GM12878 (cell line): ENCODE measurements around the gene KLHL22. TPM values are rescaled to one million over a fixed set of nuclear protein-coding genes. Genes with fewer than 3 reads are reported as not detected.

Experiments used
- ATAC-seq: fragments of 200-7000 bp; cut with Tn5 transposase; 3 replicates; pipeline ENCODE4 v1.9.1; 2020; ENCODE audit warnings: mild to moderate bottlenecking, moderate library complexity
- BruUV-seq: library from RNA; stranded (reverse); fragments of 400-500 nt; replicated peaks from 2 replicates; lab custom pipeline; 2021; lab: Mats Ljungman, UMichigan
- CTCF ChIA-PET: fragments of 300-600 bp; sonication (Branson Sonifier 250); formaldehyde crosslinking; extraction: SDS; loops from one replicate; lab custom pipeline; 2021; ENCODE audit warnings: inconsistent platforms; lab: Yijun Ruan, JAX
- POLR2A ChIA-PET: fragments of 350-600 bp; formaldehyde crosslinking; extraction: SDS; loops from one replicate; lab custom pipeline; 2021; ENCODE audit warnings: inconsistent platforms; lab: Charles Lee
- RAD21 ChIA-PET: fragments of 300-600 bp; sonication (Branson Sonifier 250); formaldehyde crosslinking; loops from one replicate; lab custom pipeline; 2023; ENCODE audit warnings: antibody characterized with exemption; ENCODE audit not compliant: unreplicated experiment; lab: Charles Lee
- SMC1A ChIA-PET: fragments of 300-600 bp; sonication (Branson Sonifier 250); formaldehyde crosslinking; loops from one replicate; lab custom pipeline; 2023; ENCODE audit not compliant: unreplicated experiment, uncharacterized antibody; lab: Charles Lee
- DNase-seq: peaks from one replicate; pipeline ENCODE4 v3.0.0-alpha.2; 2011; ENCODE audit warnings: low read depth, low spot score
- FAIRE-seq: peaks from 3 replicates; lab custom pipeline; 2011; peaks lifted over from hg19 to GRCh38; lab: Jason Lieb, UNC
- H2AFZ ChIP-seq: 2 replicates; pipeline ENCODE4 v1.6.0; 2011; ENCODE audit warnings: low read depth, low read length, control low read depth; ENCODE audit not compliant: control insufficient read depth
- H3K27ac ChIP-seq: 2 replicates; pipeline ENCODE4 v1.5.1; 2011; ENCODE audit warnings: control low read depth; ENCODE audit not compliant: control insufficient read depth, insufficient read depth
- H3K27me3 ChIP-seq, 2 experiments: replicated peaks in 1 of 2; 2 replicates each; pipeline versions ENCODE4 v1.6.0 to v1.6.1; 2011; ENCODE audit warnings: low read length in 1 of 2; ENCODE audit not compliant: control insufficient read depth in 2 of 2, insufficient read depth in 2 of 2
- H3K36me3 ChIP-seq, 2 experiments: 2 replicates each; pipeline ENCODE4 v1.5.1; 2011; ENCODE audit warnings: low read length in 1 of 2; ENCODE audit not compliant: control insufficient read depth in 2 of 2, insufficient read depth in 2 of 2
- H3K4me1 ChIP-seq: 2 replicates; pipeline ENCODE4 v1.6.1; 2011; ENCODE audit warnings: mild to moderate bottlenecking, low read length, moderate library complexity, mixed read lengths; ENCODE audit not compliant: control insufficient read depth, insufficient read depth
- H3K4me2 ChIP-seq: 2 replicates; pipeline ENCODE4 v1.6.0; 2011; ENCODE audit warnings: control low read depth; ENCODE audit not compliant: control insufficient read depth, insufficient read depth
- H3K4me3 ChIP-seq: fragments of 200-600 bp; sonication (generic); 2 replicates; pipeline ENCODE4 v1.5.1; 2016
- H3K79me2 ChIP-seq: 2 replicates; pipeline ENCODE4 v1.6.0; 2011; ENCODE audit warnings: low read length; ENCODE audit not compliant: control insufficient read depth, insufficient read depth
- H3K9ac ChIP-seq: 2 replicates; pipeline ENCODE4 v1.8.0; 2011; ENCODE audit warnings: low read length, control low read depth, mixed read lengths; ENCODE audit not compliant: control insufficient read depth, insufficient read depth
- H3K9me3 ChIP-seq: replicated peaks from 3 replicates; pipeline ENCODE4 v1.5.1; 2011; ENCODE audit warnings: mild to moderate bottlenecking, low read length; ENCODE audit not compliant: control insufficient read depth, insufficient read depth
- H4K20me1 ChIP-seq: 2 replicates; pipeline ENCODE4 v1.6.0; 2011; ENCODE audit not compliant: control insufficient read depth, insufficient read depth
- DPF2 ChIP-seq: fragments of 450-650 bp; IDR thresholded peaks from 2 replicates; pipeline ENCODE4 v1.6.1; 2017; ENCODE audit warnings: mild to moderate bottlenecking
- ETV6 ChIP-seq, 2 experiments: fragments of 450-650 bp in 1 of 2; IDR thresholded peaks in 1 of 2; conservative IDR thresholded peaks in 1 of 2; 2 replicates each; pipeline ENCODE4 v1.6.1; 2014; ENCODE audit warnings: antibody characterized with exemption in 1 of 2, borderline replicate concordance in 1 of 2, low read depth in 1 of 2, mild to moderate bottlenecking in 1 of 2, moderate library complexity in 1 of 2
- MTA3 ChIP-seq: IDR thresholded peaks from 2 replicates; pipeline ENCODE4 v1.6.1; 2012; ENCODE audit warnings: low read length, inconsistent platforms, borderline replicate concordance
- PAX8 ChIP-seq: fragments of 450-650 bp; IDR thresholded peaks from 2 replicates; pipeline ENCODE4 v1.6.1; 2017; ENCODE audit warnings: mild to moderate bottlenecking, moderate library complexity
- RB1 ChIP-seq: fragments of 450-650 bp; formaldehyde crosslinking; IDR thresholded peaks from 2 replicates; pipeline ENCODE4 v1.6.1; 2017; ENCODE audit warnings: mild to moderate bottlenecking, borderline replicate concordance
- RUNX3 ChIP-seq: IDR thresholded peaks from 2 replicates; pipeline ENCODE4 v1.6.1; 2012; ENCODE audit warnings: low read length, inconsistent platforms
- SPI1 ChIP-seq: IDR thresholded peaks from 2 replicates; pipeline ENCODE4 v1.6.1; 2011; ENCODE audit warnings: low read depth, mild to moderate bottlenecking, low read length, moderate library complexity, borderline replicate concordance; ENCODE audit not compliant: insufficient read depth
- STAT3 ChIP-seq: IDR thresholded peaks from 2 replicates; pipeline ENCODE4 v1.6.1; 2011; ENCODE audit warnings: low read depth, low read length, improper control_type of control experiment
- TCF12 ChIP-seq: IDR thresholded peaks from 2 replicates; pipeline ENCODE4 v1.6.1; 2011; ENCODE audit warnings: low read depth, mild to moderate bottlenecking, low read length
- WGBS: methylation state at CpG from one replicate; pipeline ENCODE4 v1.1.6; 2016; ENCODE audit warnings: low lambda C conversion rate; ENCODE audit not compliant: insufficient replicate concordance, insufficient coverage; ENCODE audit errors: missing lambda C conversion rate; 5-methylcytosine and 5-hydroxymethylcytosine counted together
- in situ Hi-C: fragments of 300-500 bp; cut with MboI; formaldehyde crosslinking; loops from 9 replicates; pipeline ENCODE4 v1.14.3; 2018; ENCODE audit warnings: mixed read lengths
- intact Hi-C: fragments of 100-400 bp; cut with micrococcal nuclease; formaldehyde crosslinking; loops from one replicate; pipeline ENCODE4 v1.14.2; 2022; ENCODE audit not compliant: unreplicated experiment
- polyA plus RNA-seq, 11 experiments: library from polyadenylated mRNA; depleted of rRNA in 4 of 11; unstranded in 6 of 11; stranded (reverse) in 5 of 11; fragments of >200 nt; fragmentation: Nextera tagmentation in 4 of 11; fragmentation: Illumina TruSeq in 1 of 11; extraction: Ambion mirVana in 4 of 11; extraction: Trizol in 1 of 11; gene quantifications; 1 replicate in 1 of 11; 2 replicates in 10 of 11; pipeline versions ENCODE4 v1.2.1 to v1.2.3, GENCODE V29; 2011 to 2016; ENCODE audit warnings: inconsistent platforms in 2 of 11, missing spikeins in 2 of 11, low read depth in 1 of 11
- total RNA-seq, 4 experiments: library from RNA; depleted of rRNA in 3 of 4; stranded (reverse); fragments of >200 nt in 3 of 4; fragmentation: Illumina TruSeq in 1 of 4; extraction: Trizol in 1 of 4; gene quantifications; 2 replicates each; pipeline versions ENCODE4 v1.2.1 to v1.2.3, GENCODE V29; 2013 to 2021
- TF ChIP-seq, protein P1 (sequence below): fragments of 450-650 bp; IDR thresholded peaks from 2 replicates; pipeline ENCODE4 v1.6.1; 2017; ENCODE audit warnings: low read depth, mild to moderate bottlenecking, moderate library complexity
- TF ChIP-seq, protein P2 (sequence below): IDR thresholded peaks from 2 replicates; pipeline ENCODE4 v1.6.1; 2012; ENCODE audit warnings: improper control_type of control experiment, low read depth, low read length; ENCODE audit not compliant: insufficient replicate concordance
- TF ChIP-seq, protein P3 (sequence below): IDR thresholded peaks from 2 replicates; pipeline ENCODE4 v1.6.1; 2012; ENCODE audit warnings: low read depth, low read length, improper control_type of control experiment
- TF ChIP-seq, protein P4 (sequence below): fragments of 450-650 bp; IDR thresholded peaks from 2 replicates; pipeline ENCODE4 v1.6.1; 2016; ENCODE audit warnings: mild to moderate bottlenecking

Gene KLHL22
- total and polyA plus RNA-seq, 10 of the 15 experiments (the other 5 are each of a cell fraction or from before 2014, with no cell fraction given), result 0.06 to 22.1 (median 14.2) TPM

DNA sequence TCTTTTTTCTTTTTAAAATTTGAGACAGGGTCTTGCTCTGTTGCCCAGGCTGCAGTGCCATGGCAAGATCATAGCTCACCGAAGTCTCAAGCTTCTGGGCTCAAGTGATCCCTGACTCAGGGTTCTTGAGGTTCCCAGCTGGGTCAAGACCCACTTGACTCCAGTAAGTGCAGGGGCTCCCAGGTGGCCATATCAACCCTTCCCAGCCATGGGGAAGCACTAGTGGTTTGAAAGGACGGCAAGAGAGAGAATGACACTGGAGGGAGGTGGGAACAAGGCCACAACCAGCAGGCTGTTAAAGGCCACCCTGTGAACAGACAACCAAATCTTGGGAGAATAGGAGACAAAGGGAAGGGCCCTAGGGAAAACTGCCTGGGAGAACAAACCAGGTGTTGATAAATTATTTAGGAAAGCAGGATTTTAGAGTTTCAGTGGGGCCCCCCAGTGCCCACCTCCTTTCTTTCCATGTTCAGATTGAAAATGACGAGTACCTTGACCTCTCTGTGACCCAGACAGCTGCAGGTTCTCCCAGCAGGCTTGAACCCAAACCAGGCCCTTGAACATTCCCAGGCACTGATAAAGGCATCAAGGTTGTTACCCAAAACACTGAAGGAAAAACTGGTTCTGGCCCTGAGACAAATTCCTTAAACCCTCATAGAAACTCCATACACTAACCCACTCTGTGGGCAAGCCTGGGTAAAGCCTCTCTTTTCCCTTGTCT is 28.8 kb downstream of the KLHL22 start:
- POLR2A ChIA-PET, result no interaction called here
- no TSS peak for BruUV-seq
- SMC1A ChIA-PET, result no interaction called here
- Histone ChIP-seq H4K20me1 (no peaks in the 10 kb centered on the region), H3K27ac (no peak overlapping the region), H3K9me3 (no peaks in the 10 kb centered on the region), H3K4me2 (no peak overlapping the region), H3K79me2 (no peaks in the 10 kb centered on the region), H3K4me3 (no peak overlapping the region), H3K36me3 (peaks cover 2 to 3% of the 10 kb centered on the region in 2 experiments; a peak in 2 of 4 replicates), H3K27me3 (no peaks in the 10 kb centered on the region), H2AFZ (no peak overlapping the region), H3K9ac (no peak overlapping the region), H3K4me1 (peaks cover 17% of the 10 kb centered on the region)
- TF ChIP-seq TCF12 (no peak), RUNX3 (no peak), STAT3 (no peak), RB1 (no peak), MTA3 (no peak), ETV6 (conservative IDR thresholded peaks at IDR 0.05 in 1 of 2, IDR thresholded peaks at IDR 0.05 in 1 of 2; ENCODE audit: borderline replicate concordance in 1 of 2, low read depth in 1 of 2) (no peak), PAX8 (no peak), DPF2 (no peak), SPI1 (no peak)
- TF ChIP-seq, protein P1, sequence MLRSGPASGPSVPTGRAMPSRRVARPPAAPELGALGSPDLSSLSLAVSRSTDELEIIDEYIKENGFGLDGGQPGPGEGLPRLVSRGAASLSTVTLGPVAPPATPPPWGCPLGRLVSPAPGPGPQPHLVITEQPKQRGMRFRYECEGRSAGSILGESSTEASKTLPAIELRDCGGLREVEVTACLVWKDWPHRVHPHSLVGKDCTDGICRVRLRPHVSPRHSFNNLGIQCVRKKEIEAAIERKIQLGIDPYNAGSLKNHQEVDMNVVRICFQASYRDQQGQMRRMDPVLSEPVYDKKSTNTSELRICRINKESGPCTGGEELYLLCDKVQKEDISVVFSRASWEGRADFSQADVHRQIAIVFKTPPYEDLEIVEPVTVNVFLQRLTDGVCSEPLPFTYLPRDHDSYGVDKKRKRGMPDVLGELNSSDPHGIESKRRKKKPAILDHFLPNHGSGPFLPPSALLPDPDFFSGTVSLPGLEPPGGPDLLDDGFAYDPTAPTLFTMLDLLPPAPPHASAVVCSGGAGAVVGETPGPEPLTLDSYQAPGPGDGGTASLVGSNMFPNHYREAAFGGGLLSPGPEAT, result no peak
- TF ChIP-seq, protein P2, sequence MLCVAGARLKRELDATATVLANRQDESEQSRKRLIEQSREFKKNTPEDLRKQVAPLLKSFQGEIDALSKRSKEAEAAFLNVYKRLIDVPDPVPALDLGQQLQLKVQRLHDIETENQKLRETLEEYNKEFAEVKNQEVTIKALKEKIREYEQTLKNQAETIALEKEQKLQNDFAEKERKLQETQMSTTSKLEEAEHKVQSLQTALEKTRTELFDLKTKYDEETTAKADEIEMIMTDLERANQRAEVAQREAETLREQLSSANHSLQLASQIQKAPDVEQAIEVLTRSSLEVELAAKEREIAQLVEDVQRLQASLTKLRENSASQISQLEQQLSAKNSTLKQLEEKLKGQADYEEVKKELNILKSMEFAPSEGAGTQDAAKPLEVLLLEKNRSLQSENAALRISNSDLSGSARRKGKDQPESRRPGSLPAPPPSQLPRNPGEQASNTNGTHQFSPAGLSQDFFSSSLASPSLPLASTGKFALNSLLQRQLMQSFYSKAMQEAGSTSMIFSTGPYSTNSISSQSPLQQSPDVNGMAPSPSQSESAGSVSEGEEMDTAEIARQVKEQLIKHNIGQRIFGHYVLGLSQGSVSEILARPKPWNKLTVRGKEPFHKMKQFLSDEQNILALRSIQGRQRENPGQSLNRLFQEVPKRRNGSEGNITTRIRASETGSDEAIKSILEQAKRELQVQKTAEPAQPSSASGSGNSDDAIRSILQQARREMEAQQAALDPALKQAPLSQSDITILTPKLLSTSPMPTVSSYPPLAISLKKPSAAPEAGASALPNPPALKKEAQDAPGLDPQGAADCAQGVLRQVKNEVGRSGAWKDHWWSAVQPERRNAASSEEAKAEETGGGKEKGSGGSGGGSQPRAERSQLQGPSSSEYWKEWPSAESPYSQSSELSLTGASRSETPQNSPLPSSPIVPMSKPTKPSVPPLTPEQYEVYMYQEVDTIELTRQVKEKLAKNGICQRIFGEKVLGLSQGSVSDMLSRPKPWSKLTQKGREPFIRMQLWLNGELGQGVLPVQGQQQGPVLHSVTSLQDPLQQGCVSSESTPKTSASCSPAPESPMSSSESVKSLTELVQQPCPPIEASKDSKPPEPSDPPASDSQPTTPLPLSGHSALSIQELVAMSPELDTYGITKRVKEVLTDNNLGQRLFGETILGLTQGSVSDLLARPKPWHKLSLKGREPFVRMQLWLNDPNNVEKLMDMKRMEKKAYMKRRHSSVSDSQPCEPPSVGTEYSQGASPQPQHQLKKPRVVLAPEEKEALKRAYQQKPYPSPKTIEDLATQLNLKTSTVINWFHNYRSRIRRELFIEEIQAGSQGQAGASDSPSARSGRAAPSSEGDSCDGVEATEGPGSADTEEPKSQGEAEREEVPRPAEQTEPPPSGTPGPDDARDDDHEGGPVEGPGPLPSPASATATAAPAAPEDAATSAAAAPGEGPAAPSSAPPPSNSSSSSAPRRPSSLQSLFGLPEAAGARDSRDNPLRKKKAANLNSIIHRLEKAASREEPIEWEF, result no peak
- TF ChIP-seq, protein P3, sequence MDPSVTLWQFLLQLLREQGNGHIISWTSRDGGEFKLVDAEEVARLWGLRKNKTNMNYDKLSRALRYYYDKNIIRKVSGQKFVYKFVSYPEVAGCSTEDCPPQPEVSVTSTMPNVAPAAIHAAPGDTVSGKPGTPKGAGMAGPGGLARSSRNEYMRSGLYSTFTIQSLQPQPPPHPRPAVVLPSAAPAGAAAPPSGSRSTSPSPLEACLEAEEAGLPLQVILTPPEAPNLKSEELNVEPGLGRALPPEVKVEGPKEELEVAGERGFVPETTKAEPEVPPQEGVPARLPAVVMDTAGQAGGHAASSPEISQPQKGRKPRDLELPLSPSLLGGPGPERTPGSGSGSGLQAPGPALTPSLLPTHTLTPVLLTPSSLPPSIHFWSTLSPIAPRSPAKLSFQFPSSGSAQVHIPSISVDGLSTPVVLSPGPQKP, result no peak
- TF ChIP-seq, protein P4, sequence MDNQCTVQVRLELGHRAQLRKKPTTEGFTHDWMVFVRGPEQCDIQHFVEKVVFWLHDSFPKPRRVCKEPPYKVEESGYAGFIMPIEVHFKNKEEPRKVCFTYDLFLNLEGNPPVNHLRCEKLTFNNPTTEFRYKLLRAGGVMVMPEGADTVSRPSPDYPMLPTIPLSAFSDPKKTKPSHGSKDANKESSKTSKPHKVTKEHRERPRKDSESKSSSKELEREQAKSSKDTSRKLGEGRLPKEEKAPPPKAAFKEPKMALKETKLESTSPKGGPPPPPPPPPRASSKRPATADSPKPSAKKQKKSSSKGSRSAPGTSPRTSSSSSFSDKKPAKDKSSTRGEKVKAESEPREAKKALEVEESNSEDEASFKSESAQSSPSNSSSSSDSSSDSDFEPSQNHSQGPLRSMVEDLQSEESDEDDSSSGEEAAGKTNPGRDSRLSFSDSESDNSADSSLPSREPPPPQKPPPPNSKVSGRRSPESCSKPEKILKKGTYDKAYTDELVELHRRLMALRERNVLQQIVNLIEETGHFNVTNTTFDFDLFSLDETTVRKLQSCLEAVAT, result no peak
- intact Hi-C loops, result no loop called here
- no peak for FAIRE-seq
- RAD21 ChIA-PET, result no interaction called here
- WGBS, result 74% methylated on average over 3 of the region's 3 CpGs
- no peak for ATAC-seq
- in situ Hi-C loops, result no loop called here
- DNase-seq, result no peak
- CTCF ChIA-PET, result no interaction called here
